A549 (cell line): ENCODE results near the gene DTX3. TPM values are rescaled to one million over a fixed set of nuclear protein-coding genes. Genes with fewer than 3 reads are reported as not detected.

ENCODE experiments used
- ATAC-seq, 2 experiments: fragments of 200-7000 bp in 1 of 2; fragments of >200 bp in 1 of 2; cut with Nextera tagmentation in 1 of 2; cut with Tn5 transposase in 1 of 2; 3 replicates each; pipeline versions ENCODE4 v1.8.0 to v1.9.1; 2018 to 2020; ENCODE audit warnings: mild to moderate bottlenecking in 1 of 2, moderate library complexity in 1 of 2
- CTCF ChIA-PET: fragments of 300-600 bp; sonication (Branson Sonifier 250); formaldehyde crosslinking; extraction: SDS; loops from one replicate; lab custom pipeline; 2021; ENCODE audit warnings: antibody characterized with exemption, inconsistent platforms; lab: Yijun Ruan, JAX
- POLR2A ChIA-PET: fragments of 350-600 bp; formaldehyde crosslinking; extraction: SDS; loops from one replicate; lab custom pipeline; 2021; ENCODE audit warnings: antibody characterized with exemption, inconsistent platforms; lab: Yijun Ruan, JAX
- DNase-seq, 2 experiments: peaks; one replicate each; pipeline versions ENCODE4 v3.0.0 to v3.0.0-alpha.2; 2011 to 2016; ENCODE audit warnings: low read depth in 1 of 2, low spot score in 1 of 2
- FAIRE-seq: peaks from 2 replicates; lab custom pipeline; 2011; peaks lifted over from hg19 to GRCh38; lab: Jason Lieb, UNC
- H3K27ac ChIP-seq, 2 experiments: fragments of >200 bp; sonication (Bioruptor Twin); formaldehyde crosslinking; 3 replicates each; pipeline ENCODE4 v1.5.1; 2016 to 2017
- H3K4me1 ChIP-seq: fragments of >200 bp; sonication (Bioruptor Twin); formaldehyde crosslinking; 3 replicates; pipeline ENCODE4 v1.6.1; 2016
- H3K4me2 ChIP-seq: fragments of >200 bp; sonication (Bioruptor Twin); formaldehyde crosslinking; 3 replicates; pipeline ENCODE4 v1.6.1; 2016
- H3K4me3 ChIP-seq: fragments of >200 bp; sonication (Bioruptor Twin); formaldehyde crosslinking; 3 replicates; pipeline ENCODE4 v1.5.1; 2016
- H3K9me3 ChIP-seq: fragments of >200 bp; sonication (Bioruptor Twin); formaldehyde crosslinking; 3 replicates; pipeline ENCODE4 v1.6.1; 2016
- BHLHE40 ChIP-seq: IDR thresholded peaks from 2 replicates; pipeline ENCODE4 v1.6.1; 2012; ENCODE audit warnings: low read depth, low read length, inconsistent platforms
- CHD2 ChIP-seq: fragments of 150-350 bp; IDR thresholded peaks from 2 replicates; pipeline ENCODE4 v1.6.1; 2014; ENCODE audit warnings: low read length; ENCODE audit not compliant: partially characterized antibody
- EHF ChIP-seq: fragments of 250-450 bp; sonication (Bioruptor Pico); IDR thresholded peaks from 2 replicates; pipeline ENCODE4 v1.5.0; 2020; ENCODE audit warnings: mild to moderate bottlenecking
- FOSB ChIP-seq: fragments of 250-450 bp; sonication (Bioruptor Pico); IDR thresholded peaks from 2 replicates; pipeline ENCODE4 v1.5.0; 2020; ENCODE audit warnings: mild to moderate bottlenecking, moderate library complexity
- FOXS1 ChIP-seq: fragments of 250-450 bp; sonication (Bioruptor Pico); IDR thresholded peaks from 2 replicates; pipeline ENCODE4 v1.5.0; 2020; ENCODE audit warnings: mild to moderate bottlenecking, moderate library complexity
- GATA3 ChIP-seq: IDR thresholded peaks from 2 replicates; pipeline ENCODE4 v1.6.1; 2012; ENCODE audit warnings: borderline replicate concordance
- HOXB13 ChIP-seq: fragments of 250-450 bp; sonication (Bioruptor Pico); IDR thresholded peaks from 2 replicates; pipeline ENCODE4 v1.5.0; 2020; ENCODE audit warnings: low read depth, mild to moderate bottlenecking, moderate library complexity
- KDM1A ChIP-seq: fragments of 200-600 bp; sonication (generic); IDR thresholded peaks from 2 replicates; pipeline ENCODE4 v1.6.1; 2016; ENCODE audit warnings: low read depth, mild to moderate bottlenecking
- MAFK ChIP-seq: fragments of 450-650 bp; IDR thresholded peaks from 2 replicates; pipeline ENCODE4 v1.6.1; 2014; ENCODE audit not compliant: partially characterized antibody
- MYC ChIP-seq: IDR thresholded peaks from 2 replicates; pipeline ENCODE4 v1.6.1; 2012; ENCODE audit warnings: mild to moderate bottlenecking, inconsistent platforms, low read length, improper control_type of control experiment, borderline replicate concordance
- NR3C1 ChIP-seq: fragments of >200 bp; sonication (Bioruptor Twin); formaldehyde crosslinking; IDR thresholded peaks from 3 replicates; pipeline ENCODE4 v1.6.1; 2017
- PHF8 ChIP-seq: fragments of 200-600 bp; sonication (generic); IDR thresholded peaks from 2 replicates; pipeline ENCODE4 v1.6.1; 2016; ENCODE audit warnings: low read depth, mild to moderate bottlenecking, antibody characterized with exemption, moderate library complexity, borderline replicate concordance
- POLR2A ChIP-seq: IDR thresholded peaks from 2 replicates; pipeline ENCODE4 v1.6.1; 2012; ENCODE audit warnings: mild to moderate bottlenecking, low read length
- RAD21 ChIP-seq, 2 experiments: fragments of >200 bp in 1 of 2; sonication (Bioruptor Twin) in 1 of 2; formaldehyde crosslinking in 1 of 2; IDR thresholded peaks in 1 of 2; conservative IDR thresholded peaks in 1 of 2; 2 replicates in 1 of 2; 3 replicates in 1 of 2; pipeline ENCODE4 v1.6.1; 2012 to 2018; ENCODE audit warnings: inconsistent platforms in 1 of 2
- RARB ChIP-seq: fragments of 250-450 bp; sonication (Bioruptor Pico); IDR thresholded peaks from 2 replicates; pipeline ENCODE4 v1.8.0; 2021; ENCODE audit warnings: mild to moderate bottlenecking, moderate library complexity
- RCOR1 ChIP-seq: fragments of 150-350 bp; IDR thresholded peaks from 2 replicates; pipeline ENCODE4 v1.6.1; 2014; ENCODE audit warnings: antibody characterized with exemption, low read length, low read depth
- RFX5 ChIP-seq: fragments of 450-650 bp; IDR thresholded peaks from 2 replicates; pipeline ENCODE4 v1.7.1; 2014; ENCODE audit warnings: antibody characterized with exemption, mild to moderate bottlenecking, moderate library complexity
- RNF2 ChIP-seq: fragments of 200-600 bp; sonication (generic); IDR thresholded peaks from 2 replicates; pipeline ENCODE4 v1.6.1; 2016; ENCODE audit warnings: low read depth, mild to moderate bottlenecking, antibody characterized with exemption, moderate library complexity, borderline replicate concordance
- SMC3 ChIP-seq: fragments of >200 bp; sonication (Bioruptor Twin); formaldehyde crosslinking; IDR thresholded peaks from 3 replicates; pipeline ENCODE4 v1.6.1; 2018; ENCODE audit warnings: inconsistent platforms
- SREBF2 ChIP-seq: fragments of 450-650 bp; IDR thresholded peaks from 2 replicates; pipeline ENCODE4 v1.6.1; 2014; ENCODE audit warnings: mild to moderate bottlenecking, moderate library complexity
- ZC3H11A ChIP-seq: fragments of 450-650 bp; IDR thresholded peaks from 2 replicates; pipeline ENCODE4 v1.6.1; 2014; ENCODE audit warnings: antibody characterized with exemption, mild to moderate bottlenecking
- ZFP36 ChIP-seq: fragments of 450-650 bp; IDR thresholded peaks from 2 replicates; pipeline ENCODE4 v1.6.1; 2014; ENCODE audit warnings: borderline replicate concordance; ENCODE audit not compliant: partially characterized antibody
- ZSCAN20 ChIP-seq: fragments of 250-450 bp; sonication (Bioruptor Pico); IDR thresholded peaks from 2 replicates; pipeline ENCODE4 v1.8.0; 2022; ENCODE audit warnings: mild to moderate bottlenecking, moderate library complexity
- WGBS: methylation state at CpG from one replicate; pipeline ENCODE4 v1.1.6; 2017; ENCODE audit errors: missing lambda C conversion rate; 5-methylcytosine and 5-hydroxymethylcytosine counted together
- polyA plus RNA-seq, 4 experiments: library from polyadenylated mRNA; depleted of rRNA in 3 of 4; stranded (reverse); fragments of >200 nt; fragmentation: RNase III in 1 of 4; extraction: RNeasy Plus Mini Kit Qiagen cat#74134 plus additional on column Dnase treatment in 1 of 4; gene quantifications; 2 replicates in 3 of 4; 3 replicates in 1 of 4; pipeline ENCODE4 v1.2.3, GENCODE V29; 2011 to 2017
- TF ChIP-seq, protein P1 (sequence below): fragments of 250-450 bp; sonication (Bioruptor Pico); IDR thresholded peaks from 2 replicates; pipeline ENCODE4 v1.5.0; 2021; ENCODE audit warnings: mild to moderate bottlenecking, moderate library complexity, borderline replicate concordance
- TF ChIP-seq, protein P2 (sequence below): fragments of >200 bp; sonication (Bioruptor Twin); formaldehyde crosslinking; IDR thresholded peaks from 3 replicates; pipeline ENCODE4 v1.5.1; 2016
- TF ChIP-seq, protein P3 (sequence below): fragments of >200 bp; sonication (Bioruptor Twin); formaldehyde crosslinking; IDR thresholded peaks from 3 replicates; pipeline ENCODE4 v1.6.1; 2016

The DTX3 gene
- polyA plus RNA-seq, 2 of the 4 experiments (the other 2 are of a cell fraction), result 21.7 to 24.7 TPM

DNA sequence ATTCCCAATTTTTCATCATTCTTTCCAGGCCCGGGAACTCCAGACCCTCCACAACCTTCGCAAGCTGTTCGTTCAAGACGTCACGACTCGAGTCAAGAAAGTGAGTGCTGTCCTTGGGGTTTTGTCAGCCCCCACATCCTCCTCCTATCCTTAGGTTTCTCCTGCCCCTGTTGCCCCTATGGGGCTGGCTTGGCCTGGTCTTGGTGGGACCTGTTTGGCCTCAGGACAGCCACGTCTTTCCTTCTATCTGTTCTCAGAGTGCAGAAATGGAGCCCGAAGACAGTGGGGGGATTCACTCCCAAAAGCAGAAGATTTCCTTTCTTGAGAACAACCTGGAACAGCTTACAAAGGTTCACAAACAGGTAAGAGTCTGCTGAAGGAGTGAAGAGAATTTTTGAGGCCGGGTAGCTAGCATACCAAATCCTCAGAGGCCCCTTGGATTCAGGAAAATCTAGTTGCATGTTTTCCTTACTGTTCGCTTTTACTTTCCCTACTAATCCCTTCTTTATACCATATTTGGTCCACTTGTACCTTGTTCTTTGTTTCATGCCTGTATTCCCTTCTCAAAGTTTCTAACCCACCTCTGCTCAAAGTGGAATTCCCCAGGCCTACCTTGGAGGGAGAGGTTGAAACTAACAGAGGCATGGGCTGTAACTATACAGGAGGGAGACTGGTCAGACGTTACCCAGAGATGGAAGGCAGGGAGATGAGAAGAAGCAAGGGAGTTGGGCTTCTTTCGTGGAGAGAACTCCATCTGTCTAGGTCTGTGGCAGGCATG, 26.5 kb upstream of the DTX3 start:
- WGBS, result 77% methylated on average over 12 of the region's 12 CpGs
- DNase-seq (no peak), FAIRE-seq (no peak), ATAC-seq (no peak)
- Histone ChIP-seq H3K9me3 (no peaks in the 10 kb centered on the region), H3K4me2 (no peak overlapping the region)
- CTCF ChIA-PET, result interaction anchor here (1.5 to 10.0 kb wide), 2 partner anchors 10 to 35 kb away, joined by 4 to 336 read pairs; partner anchors contain the start of genes ARHGEF25 and DTX3
- POLR2A ChIA-PET, result no interaction called here
- TF ChIP-seq ZC3H11A, result no peak
- TF ChIP-seq RARB (CRISPR knock-in tag), result no peak
- TF ChIP-seq RNF2, result no peak
- TF ChIP-seq SREBF2, result no peak
- TF ChIP-seq NR3C1, result no peak
- no peak for TF ChIP-seq MAFK
- no peak for TF ChIP-seq PHF8
- no peak for TF ChIP-seq RAD21 (conservative IDR thresholded peaks at IDR 0.05 in 1 of 2, IDR thresholded peaks at IDR 0.05 in 1 of 2)
- no peak for TF ChIP-seq CHD2
- TF ChIP-seq, protein P1, sequence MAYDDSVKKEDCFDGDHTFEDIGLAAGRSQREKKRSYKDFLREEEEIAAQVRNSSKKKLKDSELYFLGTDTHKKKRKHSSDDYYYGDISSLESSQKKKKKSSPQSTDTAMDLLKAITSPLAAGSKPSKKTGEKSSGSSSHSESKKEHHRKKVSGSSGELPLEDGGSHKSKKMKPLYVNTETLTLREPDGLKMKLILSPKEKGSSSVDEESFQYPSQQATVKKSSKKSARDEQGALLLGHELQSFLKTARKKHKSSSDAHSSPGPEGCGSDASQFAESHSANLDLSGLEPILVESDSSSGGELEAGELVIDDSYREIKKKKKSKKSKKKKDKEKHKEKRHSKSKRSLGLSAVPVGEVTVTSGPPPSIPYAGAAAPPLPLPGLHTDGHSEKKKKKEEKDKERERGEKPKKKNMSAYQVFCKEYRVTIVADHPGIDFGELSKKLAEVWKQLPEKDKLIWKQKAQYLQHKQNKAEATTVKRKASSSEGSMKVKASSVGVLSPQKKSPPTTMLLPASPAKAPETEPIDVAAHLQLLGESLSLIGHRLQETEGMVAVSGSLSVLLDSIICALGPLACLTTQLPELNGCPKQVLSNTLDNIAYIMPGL, result no peak
- TF ChIP-seq, protein P2, sequence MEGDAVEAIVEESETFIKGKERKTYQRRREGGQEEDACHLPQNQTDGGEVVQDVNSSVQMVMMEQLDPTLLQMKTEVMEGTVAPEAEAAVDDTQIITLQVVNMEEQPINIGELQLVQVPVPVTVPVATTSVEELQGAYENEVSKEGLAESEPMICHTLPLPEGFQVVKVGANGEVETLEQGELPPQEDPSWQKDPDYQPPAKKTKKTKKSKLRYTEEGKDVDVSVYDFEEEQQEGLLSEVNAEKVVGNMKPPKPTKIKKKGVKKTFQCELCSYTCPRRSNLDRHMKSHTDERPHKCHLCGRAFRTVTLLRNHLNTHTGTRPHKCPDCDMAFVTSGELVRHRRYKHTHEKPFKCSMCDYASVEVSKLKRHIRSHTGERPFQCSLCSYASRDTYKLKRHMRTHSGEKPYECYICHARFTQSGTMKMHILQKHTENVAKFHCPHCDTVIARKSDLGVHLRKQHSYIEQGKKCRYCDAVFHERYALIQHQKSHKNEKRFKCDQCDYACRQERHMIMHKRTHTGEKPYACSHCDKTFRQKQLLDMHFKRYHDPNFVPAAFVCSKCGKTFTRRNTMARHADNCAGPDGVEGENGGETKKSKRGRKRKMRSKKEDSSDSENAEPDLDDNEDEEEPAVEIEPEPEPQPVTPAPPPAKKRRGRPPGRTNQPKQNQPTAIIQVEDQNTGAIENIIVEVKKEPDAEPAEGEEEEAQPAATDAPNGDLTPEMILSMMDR, result no peak
- TF ChIP-seq MYC, result no peak
- TF ChIP-seq, protein P3, sequence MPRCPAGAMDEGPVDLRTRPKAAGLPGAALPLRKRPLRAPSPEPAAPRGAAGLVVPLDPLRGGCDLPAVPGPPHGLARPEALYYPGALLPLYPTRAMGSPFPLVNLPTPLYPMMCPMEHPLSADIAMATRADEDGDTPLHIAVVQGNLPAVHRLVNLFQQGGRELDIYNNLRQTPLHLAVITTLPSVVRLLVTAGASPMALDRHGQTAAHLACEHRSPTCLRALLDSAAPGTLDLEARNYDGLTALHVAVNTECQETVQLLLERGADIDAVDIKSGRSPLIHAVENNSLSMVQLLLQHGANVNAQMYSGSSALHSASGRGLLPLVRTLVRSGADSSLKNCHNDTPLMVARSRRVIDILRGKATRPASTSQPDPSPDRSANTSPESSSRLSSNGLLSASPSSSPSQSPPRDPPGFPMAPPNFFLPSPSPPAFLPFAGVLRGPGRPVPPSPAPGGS, result no peak
- no peak for TF ChIP-seq EHF
- no peak for TF ChIP-seq BHLHE40
- no peak for TF ChIP-seq GATA3
- no peak for TF ChIP-seq ZSCAN20 (CRISPR knock-in tag)
- no peak for TF ChIP-seq POLR2A
- TF ChIP-seq, all 56 proteins: peak for 0
- Histone ChIP-seq H3K27ac (no peak overlapping the region), H3K4me1 (peaks cover 13% of the 10 kb centered on the region), H3K4me3 (no peak overlapping the region)

DNA sequence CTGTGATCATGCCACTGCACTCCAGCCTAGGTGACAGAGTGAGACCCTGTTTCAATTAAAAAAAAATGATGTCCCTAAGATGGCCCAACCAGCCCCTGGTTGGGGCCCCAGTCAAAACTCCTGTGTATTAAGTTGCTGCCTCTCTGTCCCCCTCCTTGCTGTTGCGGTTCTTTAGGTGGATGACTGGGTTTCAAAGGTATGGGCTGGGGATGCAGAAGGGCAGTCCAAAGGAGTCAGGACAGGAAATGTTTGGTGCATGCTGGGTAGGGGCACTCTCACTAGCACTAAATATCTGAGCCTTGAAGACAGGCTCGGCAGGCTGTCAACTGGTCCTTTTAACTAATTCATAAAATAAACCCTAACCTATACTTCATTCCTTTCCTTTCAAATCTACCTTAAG, 25.6 kb upstream of the DTX3 start:
- CTCF ChIA-PET, result interaction anchor here (7.4 to 10.0 kb wide), 2 partner anchors 34 to 53 kb away, joined by 76 to 336 read pairs; partner anchors contain the start of genes ARHGEF25, B4GALNT1 and DTX3
- POLR2A ChIA-PET, result no interaction called here
- no peak for FAIRE-seq
- H3K4me3 ChIP-seq, result no peak overlapping the region
- H3K4me2 ChIP-seq, result no peak overlapping the region; the same call in 2 of the 3 replicates
- peaks cover 13% of the 10 kb centered on the region for H3K4me1 ChIP-seq
- no peaks in the 10 kb centered on the region for H3K9me3 ChIP-seq
- no peak overlapping the region for H3K27ac ChIP-seq
- no peak for ATAC-seq
- no peak for DNase-seq
- TF ChIP-seq SREBF2 (no peak), ZFP36 (no peak), KDM1A (no peak), FOSB (CRISPR knock-in tag) (no peak), RCOR1 (no peak), HOXB13 (CRISPR knock-in tag) (no peak), RFX5 (no peak), EHF (no peak), FOXS1 (no peak), SMC3 (no peak), MYC (no peak)
- WGBS, result 88% methylated on average over 2 of the region's 2 CpGs
